NCI-H2029 (cell line): ENCODE measurements around the gene ITGB7.
A peak's percentile ranks its signal among the peaks of the same experiment; 100 is the strongest.

Experiments used
- DNase-seq: peaks from one replicate; lab custom pipeline; 2025; lab: John Stamatoyannopoulos, UW

ITGB7 gene, protein sequence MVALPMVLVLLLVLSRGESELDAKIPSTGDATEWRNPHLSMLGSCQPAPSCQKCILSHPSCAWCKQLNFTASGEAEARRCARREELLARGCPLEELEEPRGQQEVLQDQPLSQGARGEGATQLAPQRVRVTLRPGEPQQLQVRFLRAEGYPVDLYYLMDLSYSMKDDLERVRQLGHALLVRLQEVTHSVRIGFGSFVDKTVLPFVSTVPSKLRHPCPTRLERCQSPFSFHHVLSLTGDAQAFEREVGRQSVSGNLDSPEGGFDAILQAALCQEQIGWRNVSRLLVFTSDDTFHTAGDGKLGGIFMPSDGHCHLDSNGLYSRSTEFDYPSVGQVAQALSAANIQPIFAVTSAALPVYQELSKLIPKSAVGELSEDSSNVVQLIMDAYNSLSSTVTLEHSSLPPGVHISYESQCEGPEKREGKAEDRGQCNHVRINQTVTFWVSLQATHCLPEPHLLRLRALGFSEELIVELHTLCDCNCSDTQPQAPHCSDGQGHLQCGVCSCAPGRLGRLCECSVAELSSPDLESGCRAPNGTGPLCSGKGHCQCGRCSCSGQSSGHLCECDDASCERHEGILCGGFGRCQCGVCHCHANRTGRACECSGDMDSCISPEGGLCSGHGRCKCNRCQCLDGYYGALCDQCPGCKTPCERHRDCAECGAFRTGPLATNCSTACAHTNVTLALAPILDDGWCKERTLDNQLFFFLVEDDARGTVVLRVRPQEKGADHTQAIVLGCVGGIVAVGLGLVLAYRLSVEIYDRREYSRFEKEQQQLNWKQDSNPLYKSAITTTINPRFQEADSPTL

DNA sequence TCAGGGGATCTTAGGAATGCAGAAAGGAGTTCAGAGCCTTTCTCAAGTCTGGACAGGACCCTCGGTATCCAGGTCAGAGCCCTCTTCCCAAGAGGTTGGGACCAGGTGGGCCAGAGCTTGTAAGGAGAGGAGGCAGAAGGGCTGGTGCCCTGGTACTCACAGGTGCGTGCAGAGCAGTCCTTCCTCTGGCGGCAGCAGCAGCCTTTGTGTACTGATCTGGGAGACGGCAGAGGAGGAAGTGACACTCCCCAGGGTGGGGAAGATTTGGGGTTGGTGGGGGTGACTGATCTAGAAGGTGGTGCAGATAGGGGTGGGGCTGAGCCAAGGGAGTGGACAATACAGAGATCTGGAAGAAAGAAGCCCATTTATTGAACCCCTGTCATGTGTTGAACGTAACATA is at the start of gene ITGB7:
ITGB7 (minus strand) TSS at position 210 of the 400 bp plus-strand sequence. CDS start 6,808 bp downstream, outside the sequence.
- no peak for DNase-seq

DNA sequence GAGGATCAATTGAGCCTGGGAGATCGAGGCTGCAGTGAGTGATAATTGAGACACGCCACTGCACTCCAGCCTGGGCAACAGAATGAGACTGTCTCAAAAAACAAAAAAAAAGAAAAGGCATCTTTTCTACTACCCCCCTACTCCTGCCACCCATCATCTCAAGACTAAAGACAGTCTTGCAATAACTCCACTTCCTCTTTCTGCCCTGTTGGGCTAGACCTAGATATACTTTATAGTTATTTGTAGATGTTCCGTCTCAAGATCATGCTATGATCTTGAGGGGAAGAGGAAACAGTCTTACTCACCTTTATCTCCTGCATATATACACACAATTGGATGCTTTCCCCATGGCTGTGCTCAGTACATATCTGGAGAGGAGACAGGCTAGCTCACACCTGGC is 48.9 kb upstream of the ITGB7 start:
- DNase-seq = no peak

DNA sequence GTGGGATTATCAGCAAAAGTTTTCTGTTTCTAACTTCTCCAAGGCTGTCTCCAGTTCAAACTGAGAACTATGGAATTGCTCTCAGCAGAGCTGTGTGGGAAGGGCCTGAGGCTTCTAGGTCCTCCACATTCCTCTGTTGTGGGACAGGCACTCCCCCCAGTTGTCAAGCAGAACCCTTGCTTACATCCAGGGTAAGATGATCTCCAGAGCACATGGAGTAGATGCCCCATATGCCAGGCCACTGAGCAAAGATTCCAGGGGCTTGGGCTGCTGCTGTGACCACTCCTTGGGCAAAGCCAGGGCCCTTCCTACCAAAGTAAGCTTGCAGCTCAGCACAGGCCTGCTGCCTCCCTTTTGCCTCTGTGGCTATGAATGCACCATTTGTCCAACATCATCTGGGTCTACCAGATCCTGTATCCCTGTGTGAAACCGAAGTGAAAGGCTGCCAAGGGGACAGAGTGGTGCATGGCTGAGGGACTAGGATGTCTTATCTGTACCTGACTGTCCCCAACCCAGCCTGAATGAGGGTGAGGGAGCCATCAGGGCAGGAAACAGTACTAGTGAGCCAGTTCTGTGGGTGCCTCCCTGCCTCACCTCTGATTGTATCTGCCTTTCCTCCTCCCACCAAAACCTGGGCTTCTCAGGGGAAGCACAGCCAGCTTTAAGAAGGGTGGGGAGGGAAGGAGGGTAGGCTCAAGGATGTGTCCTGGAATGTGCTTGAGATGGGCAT is 47.9 kb upstream of the ITGB7 start:
- no peak for DNase-seq

DNA sequence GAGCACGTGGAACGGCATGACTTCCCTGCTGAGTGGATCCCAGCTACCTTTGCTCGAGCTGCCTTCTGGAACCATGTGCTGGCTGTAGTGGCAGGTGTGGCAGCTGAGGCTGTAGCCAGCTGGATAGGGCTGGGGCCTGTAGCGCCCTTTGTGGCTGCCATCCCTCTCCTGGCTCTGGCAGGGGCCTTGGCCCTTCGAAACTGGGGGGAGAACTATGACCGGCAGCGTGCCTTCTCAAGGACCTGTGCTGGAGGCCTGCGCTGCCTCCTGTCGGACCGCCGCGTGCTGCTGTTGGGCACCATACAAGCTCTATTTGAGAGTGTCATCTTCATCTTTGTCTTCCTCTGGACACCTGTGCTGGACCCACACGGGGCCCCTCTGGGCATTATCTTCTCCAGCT is 46.2 kb upstream of the ITGB7 start:
- DNase-seq = no peak

DNA sequence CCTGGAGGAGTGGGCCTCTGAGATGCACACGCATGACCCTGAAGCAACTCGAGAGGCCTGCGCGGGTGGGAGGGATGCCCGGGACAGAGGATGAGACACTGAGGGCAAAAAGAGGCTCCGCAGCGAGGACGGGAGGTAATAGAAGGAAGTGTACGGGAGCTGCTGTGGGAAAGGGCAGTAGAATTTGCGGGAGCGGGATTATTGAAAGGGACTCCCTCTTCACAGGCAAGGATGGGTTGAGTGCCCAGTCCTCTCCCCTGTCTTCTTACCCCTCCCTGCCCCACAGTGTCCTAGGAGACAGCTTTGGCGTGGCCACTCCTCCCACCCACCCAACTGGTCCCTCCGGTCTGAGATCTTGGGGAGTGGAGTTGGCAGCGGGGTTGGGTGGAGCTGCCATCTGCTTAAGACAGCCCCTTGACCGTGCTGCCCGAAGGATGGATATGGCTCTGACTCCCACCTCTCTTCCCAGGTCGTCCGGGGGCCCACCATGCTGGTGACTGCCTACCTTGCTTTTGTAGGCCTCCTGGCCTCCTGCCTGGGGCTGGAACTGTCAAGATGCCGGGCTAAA is 45.4 kb upstream of the ITGB7 start:
- DNase-seq = no peak

DNA sequence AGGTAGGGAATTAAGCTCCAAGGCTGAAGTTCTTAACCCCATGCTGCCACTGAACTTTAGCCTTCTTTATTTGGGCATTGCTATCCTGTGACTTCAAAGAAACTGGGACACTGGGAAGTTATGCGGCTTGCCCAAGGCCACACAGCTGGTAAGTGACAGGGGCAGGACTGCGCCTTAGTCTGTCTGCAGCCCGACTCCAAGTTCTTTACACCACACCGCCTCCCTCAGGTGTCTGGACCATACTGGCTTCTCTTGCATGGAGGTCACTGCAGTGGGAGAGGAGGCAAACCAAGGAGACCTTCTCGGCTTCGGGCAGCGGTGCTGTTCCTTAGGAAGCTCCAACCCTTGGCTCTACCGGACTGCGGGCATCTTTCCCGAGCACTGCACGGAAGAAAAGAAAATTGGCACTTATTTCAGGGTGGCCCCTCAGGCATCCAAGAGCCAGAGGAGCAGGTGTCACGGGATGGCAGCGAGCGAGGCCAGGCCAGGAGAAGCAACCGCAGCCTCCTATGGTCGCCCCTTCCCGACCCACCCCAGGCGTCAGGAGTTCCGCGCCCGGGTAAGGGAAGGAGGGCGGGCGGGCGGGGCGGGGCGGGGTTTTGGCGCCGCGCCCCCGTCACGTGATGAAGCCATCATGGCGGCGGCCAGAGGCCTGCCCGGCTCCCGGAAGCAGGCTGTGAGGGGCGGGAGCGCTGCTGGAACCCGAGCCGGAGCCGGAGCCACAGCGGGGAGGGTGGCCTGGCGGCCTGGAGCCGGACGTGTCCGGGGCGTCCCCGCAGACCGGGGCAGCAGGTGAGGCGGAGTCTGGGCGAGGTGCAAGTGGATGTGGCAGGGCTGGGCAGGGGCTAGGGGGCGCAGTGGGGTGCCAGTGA is 44.7 kb upstream of the ITGB7 start:
- DNase-seq = peak; percentile 76

DNA sequence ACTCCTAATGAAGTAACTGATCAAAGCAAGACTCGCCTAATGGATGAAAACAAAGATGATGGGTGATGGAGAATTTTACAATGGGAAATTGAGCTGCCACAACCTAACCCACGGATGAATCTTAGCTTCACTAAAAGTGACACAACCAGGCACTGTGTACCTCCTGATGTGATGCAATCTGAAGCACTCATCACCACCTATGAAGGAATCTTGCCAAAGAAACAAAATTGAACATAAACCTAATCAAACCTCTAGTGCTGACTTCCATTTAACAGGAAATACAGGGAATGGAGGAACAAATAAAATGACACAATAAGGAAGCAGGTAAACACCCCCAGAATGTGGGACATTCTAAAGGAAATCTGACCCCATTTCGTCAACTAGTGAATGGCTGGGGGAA is 38.2 kb upstream of the ITGB7 start:
- no peak for DNase-seq

DNA sequence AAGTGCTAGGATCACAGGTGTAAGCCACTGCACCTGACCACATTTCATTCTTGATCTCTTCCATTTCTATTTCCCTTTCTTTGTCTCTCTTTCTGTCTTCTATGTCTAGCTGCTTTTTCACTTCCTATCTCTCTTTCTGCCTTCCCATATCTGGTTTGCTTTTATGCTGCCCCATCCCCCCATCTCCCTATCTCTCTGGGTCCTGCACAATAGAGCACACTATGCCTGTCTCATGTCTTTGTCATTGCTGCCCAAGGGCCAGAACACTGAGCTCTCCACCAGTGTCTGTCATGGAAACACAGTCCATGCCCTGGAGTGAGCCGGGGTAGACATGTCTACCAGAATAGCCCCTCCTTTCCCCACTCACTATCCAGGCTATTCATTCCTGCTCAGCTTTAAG is 37.3 kb upstream of the ITGB7 start:
- DNase-seq = no peak

DNA sequence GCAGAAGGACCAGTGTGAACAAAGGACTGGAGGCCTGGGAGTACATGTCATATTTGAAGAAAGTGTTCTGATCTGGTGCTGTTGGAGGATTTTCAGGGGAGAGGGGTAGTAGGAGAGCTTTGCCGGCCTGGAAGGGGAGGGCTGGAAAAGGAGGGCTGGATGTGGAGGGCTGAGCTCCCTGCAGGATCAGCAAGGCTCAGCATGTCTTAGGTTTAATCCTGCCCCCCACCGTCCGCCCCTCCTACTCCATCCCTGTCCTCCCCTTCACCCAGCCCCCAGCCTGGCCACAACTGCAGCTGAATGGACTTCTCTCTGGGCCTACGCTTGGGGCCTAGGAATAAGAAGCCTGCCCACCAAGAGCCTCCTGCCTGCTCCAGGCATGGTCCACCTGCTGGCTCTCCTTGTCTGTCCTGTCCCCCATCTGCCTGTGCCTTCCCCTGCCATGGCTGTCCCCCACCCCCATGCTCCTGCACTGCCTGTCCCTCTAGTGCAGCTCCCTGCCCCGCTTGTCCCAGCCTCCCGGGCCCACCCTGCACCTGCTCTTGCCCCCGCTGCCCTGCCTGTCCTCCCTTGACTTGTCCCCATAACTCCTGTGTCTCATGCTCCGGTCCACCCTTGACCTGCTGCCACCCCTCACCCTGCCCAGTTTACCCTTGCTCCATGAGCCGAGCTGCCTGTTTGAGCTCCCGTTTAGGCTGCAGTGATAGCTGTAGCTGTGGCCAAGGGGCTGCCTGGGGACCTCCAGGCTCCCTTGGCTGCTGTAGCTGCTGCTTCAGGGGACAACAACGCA is 34.8 kb upstream of the ITGB7 start:
- no peak for DNase-seq

DNA sequence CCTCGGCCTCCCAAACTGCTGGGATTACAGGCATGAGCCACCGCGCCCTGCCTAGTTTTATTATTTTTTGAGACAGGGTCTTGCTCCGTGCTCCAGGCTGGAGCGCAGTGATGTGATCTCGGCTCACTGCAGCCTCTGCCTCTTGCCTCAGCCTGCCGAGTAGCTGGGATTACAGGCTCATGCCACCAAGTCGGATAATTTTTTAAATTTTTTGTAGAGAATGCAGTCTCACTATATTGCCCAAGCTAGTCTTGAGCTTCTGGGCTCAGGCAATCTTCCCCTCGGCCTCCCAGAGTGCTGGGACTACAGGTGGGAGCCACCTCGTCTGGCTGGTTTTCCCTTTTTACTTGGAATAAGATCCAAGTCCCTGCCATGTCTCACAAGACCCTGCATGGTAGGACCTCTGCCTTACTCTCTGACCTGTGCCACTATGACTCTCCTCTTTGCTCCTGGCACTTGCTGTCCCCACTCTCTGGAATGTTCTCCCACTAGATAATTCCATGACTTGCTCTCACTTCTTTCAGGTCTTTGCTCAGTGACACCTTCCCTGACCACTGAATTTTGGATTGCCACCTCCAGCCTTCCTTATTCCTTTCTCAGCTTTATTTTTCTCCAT is 32.7 kb upstream of the ITGB7 start:
- DNase-seq = no peak

DNA sequence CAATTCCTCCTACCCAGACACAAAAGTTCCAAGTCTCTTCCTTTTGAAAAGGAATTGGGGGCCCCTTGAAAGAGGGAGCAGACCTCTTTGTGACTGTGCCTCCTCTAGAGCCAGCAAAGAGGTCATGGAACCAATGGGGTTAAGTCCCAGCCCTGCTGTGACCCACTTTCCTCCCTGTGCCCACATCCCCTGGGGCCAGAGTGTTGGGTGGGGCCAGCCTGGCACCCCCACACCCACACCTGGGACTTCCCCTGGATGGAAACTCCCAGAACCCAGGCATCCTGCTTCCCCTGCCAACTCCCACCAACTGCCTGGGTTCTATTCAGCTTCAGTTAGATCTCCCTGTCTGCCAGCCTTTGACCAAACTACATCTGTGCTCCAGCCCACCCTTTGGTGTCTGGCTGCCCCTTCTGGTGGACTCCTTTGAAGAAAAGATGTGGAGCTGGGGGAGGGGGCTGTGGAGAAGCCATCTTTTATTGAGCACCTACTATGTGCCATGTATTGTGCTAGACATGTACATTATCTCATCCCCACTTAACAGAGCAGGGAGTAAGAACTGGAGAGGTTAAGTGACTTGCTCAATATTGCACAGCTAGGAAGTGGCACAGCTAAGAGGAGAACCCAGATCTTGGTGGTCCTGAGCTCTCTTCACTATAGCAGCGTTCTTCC is 29.5 kb upstream of the ITGB7 start:
- DNase-seq = no peak

DNA sequence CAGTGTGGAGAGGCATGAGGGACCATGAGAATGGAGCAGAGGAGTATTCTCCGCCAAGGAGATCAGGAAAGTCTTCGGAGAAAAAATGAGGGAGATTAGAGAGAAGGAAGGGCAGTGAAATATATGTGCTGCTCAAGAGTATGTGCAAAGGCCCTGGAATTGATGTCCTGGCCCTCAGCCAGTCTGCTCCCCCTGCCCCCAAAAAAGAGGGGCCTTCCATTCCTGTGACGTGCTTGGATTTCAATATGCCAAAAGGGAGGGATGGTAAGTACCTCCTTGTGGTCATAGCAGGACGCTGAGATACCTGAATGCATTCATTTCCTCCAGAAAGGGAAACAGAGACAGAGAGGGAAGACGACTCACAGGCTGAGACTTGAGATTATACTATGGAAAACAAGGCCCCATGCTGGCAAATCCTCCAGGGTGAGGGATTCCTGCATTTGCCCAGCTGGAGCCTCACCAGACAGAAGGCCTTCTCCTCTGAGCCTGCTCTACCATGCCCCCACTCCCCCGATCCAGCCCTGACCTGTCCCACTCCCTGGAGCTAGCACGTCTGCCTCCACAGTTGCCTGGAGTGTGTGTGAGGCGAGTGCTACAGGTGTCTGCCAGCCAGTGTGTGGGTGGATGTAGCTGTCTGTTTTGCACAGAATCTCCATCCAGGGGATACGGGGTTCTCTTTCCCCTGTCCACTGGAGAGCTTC is 28.8 kb upstream of the ITGB7 start:
- DNase-seq = no peak

DNA sequence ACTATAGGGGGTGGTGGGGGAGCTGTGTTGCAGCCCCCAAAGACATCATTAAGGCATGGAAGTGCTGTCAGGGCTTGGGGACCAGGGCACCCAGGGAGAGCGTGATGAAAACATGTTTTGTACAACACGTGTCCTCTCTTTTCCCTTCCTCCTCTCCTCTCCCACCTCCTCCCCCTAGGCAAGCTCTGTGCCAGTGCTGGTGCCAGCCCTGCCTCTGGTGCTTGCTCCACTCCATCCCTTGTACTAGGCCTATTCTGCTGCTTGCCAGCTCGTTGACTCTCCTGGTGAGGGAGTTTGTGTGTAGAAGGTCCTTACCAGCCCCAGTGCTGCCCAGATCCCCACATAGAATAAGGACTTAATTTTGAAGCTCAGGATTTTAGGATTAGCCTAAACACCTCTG is 28.1 kb upstream of the ITGB7 start:
- no peak for DNase-seq

DNA sequence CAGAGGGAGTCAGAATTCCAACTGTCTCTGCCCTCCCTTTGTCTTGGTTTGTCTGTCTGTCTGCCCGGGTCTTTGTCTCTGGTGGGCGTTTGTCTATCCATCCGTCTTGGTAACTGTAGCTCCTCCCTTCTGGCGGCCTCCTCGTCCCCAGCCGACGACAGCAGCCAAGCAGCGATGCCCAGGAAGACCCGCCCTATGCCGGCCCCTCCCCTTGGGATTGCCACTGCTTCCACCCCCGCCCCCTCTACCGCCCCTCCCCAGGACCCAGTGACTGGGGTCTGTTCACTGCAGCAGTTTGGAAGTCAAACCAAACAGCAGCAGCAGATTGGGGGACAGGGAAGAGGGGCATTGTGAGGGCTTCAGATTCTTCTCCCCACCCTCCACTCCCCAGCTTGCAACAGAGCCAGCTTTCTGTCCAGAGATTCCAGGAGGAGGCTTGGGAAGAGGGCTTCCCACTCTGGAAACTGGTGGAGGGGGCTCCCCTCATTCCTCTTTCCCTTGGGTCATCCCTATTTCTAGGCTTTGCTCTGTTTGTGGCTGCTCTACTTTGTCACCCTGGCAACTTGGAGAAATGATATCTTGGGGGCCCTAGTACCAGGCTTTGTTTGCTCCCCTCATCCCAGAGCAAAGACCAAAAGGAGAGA is 27.3 kb upstream of the ITGB7 start:
- DNase-seq = no peak

DNA sequence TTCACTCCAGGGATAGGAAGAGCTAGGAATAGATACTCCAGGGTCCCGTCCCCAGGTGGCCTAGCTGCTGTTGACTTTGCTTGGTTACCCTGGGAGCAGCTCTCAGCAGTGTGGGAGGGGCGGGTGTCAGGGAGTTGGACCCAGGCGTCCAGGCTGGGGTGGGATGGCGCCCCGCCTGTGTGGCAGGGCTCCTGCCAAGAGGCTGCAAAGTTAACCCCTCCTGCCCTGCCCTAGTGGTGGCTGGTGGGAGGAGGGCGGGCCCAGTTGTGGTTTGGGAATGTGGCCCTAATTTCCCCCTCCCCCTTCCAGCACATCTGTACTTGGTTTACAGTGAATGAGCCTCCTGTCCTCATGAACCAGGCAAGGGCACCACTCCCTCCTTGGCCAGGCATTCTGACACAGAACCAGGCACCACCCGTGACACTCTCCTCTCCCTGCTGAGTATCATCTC is 26.6 kb upstream of the ITGB7 start:
- DNase-seq = no peak

DNA sequence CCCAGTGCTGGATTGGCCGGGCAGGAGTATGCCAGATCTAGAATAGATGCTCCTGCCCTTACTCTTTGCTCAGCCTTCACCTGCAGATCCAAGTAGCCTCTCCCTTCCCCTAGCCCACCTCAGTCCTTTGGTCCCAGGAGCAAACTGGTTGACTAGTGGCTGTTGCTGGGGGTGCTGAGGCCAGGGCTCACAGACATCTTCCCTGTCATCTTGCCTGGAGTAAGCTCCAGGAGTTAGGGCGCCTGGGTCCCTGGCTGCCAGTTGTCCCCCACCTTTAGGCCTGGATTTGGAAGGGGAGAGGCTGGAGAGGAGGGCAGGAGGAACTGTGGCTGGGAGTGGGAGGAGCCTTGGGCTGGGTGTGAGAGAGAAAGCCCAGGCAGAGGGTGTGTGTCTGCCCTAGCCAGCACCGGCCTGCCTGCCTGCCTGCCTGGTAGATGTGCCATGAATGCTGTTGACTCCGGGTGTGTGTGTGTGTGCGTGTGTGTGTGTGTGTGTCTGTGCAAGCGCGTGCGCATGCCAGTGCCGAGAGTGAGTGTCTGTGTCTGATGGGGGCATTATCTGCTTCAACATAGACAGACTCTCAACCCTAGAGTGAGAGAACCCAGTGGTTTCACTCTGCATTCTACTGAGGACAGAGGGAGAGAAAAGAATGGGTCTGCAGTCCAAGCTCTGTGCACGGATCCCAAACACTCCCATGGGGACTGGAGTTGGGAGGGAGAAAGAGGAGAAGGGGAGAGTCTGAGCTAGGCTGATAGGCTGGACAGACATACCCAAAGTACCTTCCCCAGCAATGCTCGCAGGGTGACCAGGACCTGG is 25.8 kb upstream of the ITGB7 start:
- no peak for DNase-seq

DNA sequence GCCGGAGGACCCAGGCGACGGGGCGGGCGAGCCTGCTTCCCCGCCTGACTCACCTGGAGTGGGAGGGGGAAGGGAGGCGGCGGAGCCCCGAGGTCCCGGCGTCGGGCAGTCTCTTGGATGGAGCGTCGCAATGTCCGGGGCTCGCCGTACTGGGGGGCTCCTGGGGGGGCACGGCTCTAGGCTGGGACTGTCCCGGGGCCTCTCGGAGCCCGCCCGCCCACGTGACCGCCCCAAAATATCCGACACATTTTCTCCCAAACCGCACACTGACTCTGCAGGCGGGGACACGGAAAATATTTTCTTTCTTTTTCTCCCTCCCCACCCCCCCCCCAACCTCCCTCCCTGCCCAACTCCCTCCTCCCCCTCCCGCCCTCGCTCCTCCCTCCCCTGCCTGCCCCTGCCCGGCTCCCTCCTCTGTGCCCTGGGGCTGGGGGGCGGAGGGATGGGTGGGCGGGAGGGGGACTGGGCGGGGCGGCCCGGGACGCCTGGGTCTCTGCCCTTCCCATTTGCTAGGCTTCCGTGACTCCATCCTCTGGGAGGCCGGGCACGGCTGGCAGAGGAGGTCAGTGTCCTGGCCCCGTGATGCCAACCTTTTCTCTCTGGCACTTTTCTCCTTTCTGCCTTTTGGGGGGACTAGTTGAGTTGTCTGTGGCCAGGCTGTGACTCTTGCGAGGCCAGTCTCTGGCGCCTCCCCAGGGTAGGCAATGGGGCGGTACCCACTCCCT is 25.0 kb upstream of the ITGB7 start, which contains the start of gene RARG:
RARG (minus strand) TSS at position 289 of the 725 bp plus-strand sequence. CDS start 4,664 bp downstream, outside the sequence.
- no peak for DNase-seq
